HG03378 (cell line): ENCODE measurements around the gene NUP210.

Source experiments
- ATAC-seq: cut with Tn5 transposase; IDR thresholded peaks from one replicate; pipeline ENCODE4 v1.9.1; 2021; ENCODE audit warnings: mild to moderate bottlenecking, moderate library complexity; ENCODE audit not compliant: unreplicated experiment

Gene NUP210

GRCh38 chr3:13277860-13278531, 142.1 kb downstream of the NUP210 start:
- no peak for ATAC-seq

GRCh38 chr3:13277196-13277813, 142.8 kb downstream of the NUP210 start:
- no peak for ATAC-seq

- no peak for ATAC-seq
Observed at GRCh38 chr3:13276438-13277195, 143.5 kb downstream of the NUP210 start.

GRCh38 chr3:13275376-13276005, 144.6 kb downstream of the NUP210 start:
- ATAC-seq, result no peak

DNA sequence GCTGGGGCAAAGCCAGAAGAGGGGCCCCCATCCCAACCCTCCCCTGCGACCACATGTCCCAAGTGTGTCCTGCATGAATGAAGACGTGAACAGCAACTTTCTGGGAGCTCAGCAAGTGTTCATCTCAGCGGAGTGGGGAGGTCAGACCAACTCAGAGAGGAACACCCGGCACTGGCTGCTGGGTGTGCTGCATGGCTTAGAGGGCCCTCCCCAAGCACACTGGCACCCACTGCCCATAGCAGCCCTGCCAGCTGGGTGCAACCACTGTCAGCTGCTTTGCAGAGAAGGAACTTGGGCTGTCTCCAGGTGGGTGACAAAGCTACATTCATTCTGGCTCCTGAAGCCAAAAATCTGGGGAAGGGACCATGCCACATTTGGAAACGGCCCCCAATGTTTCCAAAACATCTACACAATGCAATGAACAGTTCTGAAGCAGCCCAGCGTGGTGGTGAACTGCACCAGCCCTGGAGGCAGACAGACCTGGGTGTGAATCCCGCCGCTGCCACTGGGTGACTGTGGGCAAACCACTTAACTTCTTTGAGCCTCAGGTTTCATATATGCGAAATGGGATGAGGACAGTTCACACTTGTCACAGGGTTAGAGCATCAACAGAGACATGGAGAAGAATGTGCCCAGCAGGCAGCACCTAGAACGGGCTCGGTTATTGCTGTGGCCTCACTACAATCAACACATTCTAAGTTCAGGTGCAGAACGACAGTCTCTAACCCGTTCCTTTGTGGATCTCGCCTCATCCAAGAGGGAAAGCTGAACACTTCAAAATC, 145.4 kb downstream of the NUP210 start:
- no peak for ATAC-seq

- no peak for ATAC-seq
Observed at GRCh38 chr3:13274125-13274524, 146.0 kb downstream of the NUP210 start.

DNA sequence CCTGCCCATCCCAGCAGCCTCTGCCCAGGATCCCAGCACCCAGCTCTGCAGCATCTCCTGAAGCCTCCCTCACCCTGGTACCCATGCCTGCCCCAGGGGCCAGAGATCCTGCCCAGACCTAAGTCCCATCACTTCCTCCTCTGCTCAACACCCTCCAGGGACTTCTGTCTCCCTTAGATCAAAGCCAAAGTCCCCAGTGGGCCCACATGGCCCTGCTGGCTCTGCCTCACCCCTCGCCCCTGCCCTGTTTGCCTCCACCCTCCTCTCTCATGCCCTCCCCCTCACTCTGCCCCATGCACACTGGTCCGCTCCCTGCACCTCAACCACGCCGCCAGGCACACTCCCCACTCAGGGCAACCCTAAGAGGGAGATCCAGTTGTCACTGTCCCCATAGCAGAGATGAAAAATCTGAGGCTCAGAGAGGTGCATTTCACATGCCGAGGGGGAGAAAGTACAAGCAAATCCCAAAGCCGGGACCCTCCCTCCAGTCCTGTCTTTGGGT, 146.5 kb downstream of the NUP210 start:
- no peak for ATAC-seq

GRCh38 chr3:13272831-13273603, 147.1 kb downstream of the NUP210 start:
- no peak for ATAC-seq

DNA sequence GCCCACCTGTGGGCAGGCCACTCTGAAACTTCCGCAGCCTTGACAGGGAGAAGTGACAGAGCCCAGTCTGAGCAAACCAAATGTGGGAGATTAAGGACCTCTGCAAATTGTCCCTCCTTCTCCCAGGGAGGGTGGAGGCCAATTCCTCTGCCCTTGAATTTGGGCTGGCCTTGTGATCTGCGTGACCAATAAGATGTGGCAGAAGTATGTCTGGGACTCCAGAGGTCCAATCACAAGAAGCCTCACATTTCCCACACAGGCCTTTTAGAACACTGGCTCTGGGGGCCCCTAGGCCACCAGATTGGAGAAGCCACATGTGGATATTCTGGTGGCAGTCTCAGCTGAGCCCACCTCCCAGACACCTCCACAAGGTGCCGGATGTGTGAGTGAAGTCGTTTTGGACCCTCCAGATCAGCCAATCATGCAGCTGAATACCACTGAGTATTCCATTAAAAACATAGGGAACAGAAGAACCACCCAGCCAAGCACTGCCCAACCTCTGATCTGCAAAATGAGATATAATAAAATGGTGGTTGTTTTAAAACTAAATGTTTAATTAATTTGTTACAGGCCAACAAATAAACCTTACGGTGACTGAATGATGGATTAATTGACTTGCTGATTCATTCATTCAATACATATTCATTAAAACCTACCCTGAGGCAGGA, 150.3 kb downstream of the NUP210 start:
- no peak for ATAC-seq

- no peak for ATAC-seq
Observed at GRCh38 chr3:13268961-13269441, 151.1 kb downstream of the NUP210 start.

- no peak for ATAC-seq
Observed at GRCh38 chr3:13268120-13268519, 152.0 kb downstream of the NUP210 start.

DNA sequence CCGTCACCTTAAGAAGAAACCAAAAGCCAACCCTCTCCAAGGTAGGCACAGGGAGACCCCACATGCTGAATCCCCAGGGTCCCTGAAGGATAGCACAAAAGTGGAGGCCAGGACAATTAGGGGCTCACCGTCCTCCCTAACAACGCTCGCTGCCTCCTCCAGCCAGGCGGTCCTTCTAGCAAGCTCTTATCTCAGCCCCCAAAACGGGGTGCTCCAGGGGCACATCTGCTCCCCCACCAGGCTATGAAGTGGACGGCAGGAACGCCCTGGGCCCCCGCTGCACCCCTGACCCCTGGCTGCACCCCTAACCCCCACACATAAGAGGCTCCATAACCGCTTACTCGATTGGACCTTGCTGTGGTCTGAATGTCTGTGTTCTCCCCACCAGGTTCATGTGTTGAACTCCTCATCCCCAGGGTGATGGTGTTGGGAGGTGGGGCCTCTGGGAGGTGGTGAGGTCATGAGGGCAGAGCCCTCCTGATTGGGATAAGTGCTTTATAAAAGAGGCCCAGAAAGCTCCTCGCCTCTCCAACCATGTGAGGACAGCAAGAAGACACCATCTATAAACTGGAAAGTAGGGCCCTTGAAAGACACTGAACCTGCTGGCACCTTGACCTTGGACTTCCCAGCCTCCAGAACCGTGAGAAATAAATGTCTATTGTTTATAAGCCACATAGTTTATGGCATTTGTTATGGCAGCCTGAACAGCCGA, 153.3 kb downstream of the NUP210 start:
- ATAC-seq, result no peak
